Kidney epithelial cell (primary cell): ENCODE data around the gene TMEM45A. TPM values are rescaled to one million over a fixed set of nuclear protein-coding genes. Genes with fewer than 3 reads are reported as not detected.

Source experiments
- DNase-seq: peaks from one replicate; pipeline ENCODE4 v3.0.0-alpha.2; 2010; ENCODE audit warnings: low read depth
- H3K27me3 ChIP-seq: 2 replicates; pipeline ENCODE4 v1.6.0; 2011; ENCODE audit warnings: low read length; ENCODE audit not compliant: control insufficient read depth, insufficient read depth
- H3K36me3 ChIP-seq: 2 replicates; pipeline ENCODE4 v1.5.1; 2011; ENCODE audit warnings: low read length; ENCODE audit not compliant: control insufficient read depth, insufficient read depth
- H3K4me3 ChIP-seq: 2 replicates; pipeline ENCODE4 v1.5.1; 2011; ENCODE audit warnings: low read depth, mild to moderate bottlenecking, control low read depth, low read length
- CTCF ChIP-seq: IDR thresholded peaks from 2 replicates; pipeline ENCODE4 v1.5.1; 2011; ENCODE audit warnings: mild to moderate bottlenecking, moderate library complexity, low read length, control low read depth, inconsistent platforms; ENCODE audit not compliant: insufficient read depth, poor library complexity, severe bottlenecking
- total RNA-seq: library from RNA; depleted of rRNA; stranded (reverse); fragments of >200 nt; gene quantifications from 2 replicates; pipeline ENCODE4 v1.2.3, GENCODE V29; 2015

TMEM45A gene
- total RNA-seq, 1 donor from 2014 or later: 10.2 TPM

DNA sequence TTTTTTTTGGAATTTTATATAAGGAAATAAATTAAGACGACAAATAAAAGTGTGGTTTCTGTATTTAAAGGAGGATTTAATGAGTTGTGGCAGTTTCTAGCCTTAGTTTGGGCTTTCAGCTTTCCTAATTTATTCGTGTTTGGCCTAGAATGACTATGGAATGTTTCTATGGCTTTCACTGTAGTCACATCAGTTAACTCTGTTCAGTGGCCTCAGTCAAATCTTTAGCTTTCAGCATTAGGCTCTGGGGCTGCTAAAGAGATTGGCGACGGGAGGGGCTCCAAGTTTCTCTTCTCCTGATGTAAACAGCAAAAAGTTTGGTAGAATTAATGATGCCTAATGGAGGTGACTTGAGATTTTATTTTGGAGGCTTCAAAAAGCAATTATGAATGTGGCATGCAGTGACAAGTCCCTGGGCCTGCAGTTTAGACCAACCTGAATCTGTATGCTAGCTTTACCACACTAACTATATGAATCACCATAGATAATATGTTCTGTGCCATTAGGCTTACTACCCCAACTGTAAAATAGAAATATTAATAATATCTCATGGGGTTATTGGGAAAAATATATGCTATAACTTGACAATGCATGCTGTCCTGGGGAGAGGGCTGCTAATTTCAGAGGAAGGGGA lies 69.9 kb downstream of the TMEM45A start:
- Histone ChIP-seq H3K27me3 (no peaks in the 10 kb centered on the region), H3K36me3 (no peaks in the 10 kb centered on the region), H3K4me3 (no peak overlapping the region)
- no peak for DNase-seq
- no peak for TF ChIP-seq CTCF

DNA sequence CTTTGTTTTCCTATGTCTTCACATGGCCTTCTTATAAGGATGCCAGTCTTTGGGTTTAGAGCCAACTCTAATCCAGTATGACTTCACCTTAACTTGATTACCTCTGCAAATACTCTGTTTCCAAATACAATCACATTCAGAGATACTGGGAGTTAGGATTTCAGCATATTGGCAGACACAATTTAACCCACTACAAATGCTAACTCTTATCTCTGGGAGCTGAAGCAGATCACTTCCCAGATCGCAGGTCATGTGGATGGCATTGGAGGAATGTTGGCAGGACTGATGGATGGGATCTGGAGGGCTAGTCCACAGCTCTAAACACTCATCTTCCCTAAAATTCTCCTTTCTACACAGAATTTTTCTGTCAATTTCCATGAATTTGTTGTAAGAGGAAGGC lies 70.8 kb downstream of the TMEM45A start:
- no peak for TF ChIP-seq CTCF
- DNase-seq: no peak
- H3K27me3 ChIP-seq: no peaks in the 10 kb centered on the region
- no peaks in the 10 kb centered on the region for H3K36me3 ChIP-seq
- H3K4me3 ChIP-seq: no peak overlapping the region

- Histone ChIP-seq H3K27me3 (no peaks in the 10 kb centered on the region), H3K36me3 (no peaks in the 10 kb centered on the region), H3K4me3 (no peak overlapping the region)
- no peak for TF ChIP-seq CTCF
- no peak for DNase-seq
Measured at GRCh38 chr3:100563652-100564211, 71.3 kb downstream of the TMEM45A start.

- no peak for DNase-seq
- H3K27me3 ChIP-seq: no peaks in the 10 kb centered on the region
- H3K36me3 ChIP-seq: no peaks in the 10 kb centered on the region
- H3K4me3 ChIP-seq: no peak overlapping the region
- no peak for TF ChIP-seq CTCF
Measured at GRCh38 chr3:100570811-100571210, 78.4 kb downstream of the TMEM45A start.

DNA sequence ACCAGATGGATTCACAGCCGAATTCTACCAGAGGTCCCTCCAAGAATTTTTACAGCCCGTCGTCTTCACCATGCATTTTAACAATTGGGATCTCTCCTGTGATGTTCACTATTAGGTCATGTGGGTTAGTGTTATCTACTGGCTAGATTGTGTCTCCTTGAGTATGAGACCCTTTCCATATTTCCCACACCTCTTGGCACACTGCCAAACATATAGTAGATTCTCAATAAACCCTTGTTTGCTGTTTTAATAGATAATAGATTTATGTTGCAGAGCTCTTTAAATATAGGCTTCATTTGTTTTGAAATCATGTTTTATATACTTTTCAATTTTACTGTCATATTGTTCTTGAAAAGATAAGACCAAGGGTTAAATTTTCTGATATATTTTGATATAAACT lies 82.1 kb downstream of the TMEM45A start:
- no peak overlapping the region for H3K4me3 ChIP-seq
- H3K36me3 ChIP-seq: no peaks in the 10 kb centered on the region
- no peak for TF ChIP-seq CTCF
- no peaks in the 10 kb centered on the region for H3K27me3 ChIP-seq
- DNase-seq: no peak

DNA sequence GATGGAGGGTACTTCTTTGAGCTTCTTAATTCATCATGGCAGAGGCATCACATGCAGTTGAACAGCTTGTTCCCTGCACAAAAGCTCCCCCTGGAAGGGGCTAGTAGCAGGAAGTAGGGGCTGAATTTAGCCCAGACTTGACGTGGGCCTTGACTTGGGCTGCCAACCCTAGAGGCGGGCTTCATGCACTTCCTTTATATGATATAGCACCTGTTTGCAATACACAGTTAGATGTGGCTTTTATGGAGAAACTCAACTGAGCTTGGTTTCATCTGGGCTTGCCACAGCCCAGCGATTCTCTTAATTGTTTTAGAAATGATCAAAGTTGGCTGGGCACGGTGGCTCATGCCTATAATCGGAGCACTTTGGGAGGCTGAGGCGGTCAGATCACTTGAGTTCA lies 83.3 kb downstream of the TMEM45A start:
- TF ChIP-seq CTCF: no peak
- DNase-seq: no peak
- no peaks in the 10 kb centered on the region for H3K27me3 ChIP-seq
- no peak overlapping the region for H3K4me3 ChIP-seq
- no peaks in the 10 kb centered on the region for H3K36me3 ChIP-seq
